A673 (cell line): ENCODE results near the gene KCNN1. TPM values are rescaled to one million over a fixed set of nuclear protein-coding genes. Genes with fewer than 3 reads are reported as not detected.

ENCODE experiments used
- BruUV-seq: library from RNA; stranded (reverse); fragments of 400-500 nt; replicated peaks from 2 replicates; lab custom pipeline; 2021; lab: Mats Ljungman, UMichigan
- CTCF ChIA-PET: fragments of 300-600 bp; sonication (Branson Sonifier 250); formaldehyde crosslinking; loops from one replicate; lab custom pipeline; 2022; ENCODE audit warnings: antibody characterized with exemption; lab: Charles Lee
- POLR2A ChIA-PET: fragments of 300-600 bp; sonication (Branson Sonifier 250); formaldehyde crosslinking; loops from one replicate; lab custom pipeline; 2022; ENCODE audit warnings: antibody characterized with exemption; ENCODE audit not compliant: low non-redundant PET; lab: Charles Lee
- DNase-seq: peaks from one replicate; pipeline ENCODE4 v3.0.0-alpha.2; 2015; ENCODE audit warnings: low spot score
- H3K27ac ChIP-seq: fragments of 200-600 bp; sonication (generic); 2 replicates; pipeline ENCODE4 v1.5.1; 2016; ENCODE audit warnings: mixed run types, low read depth, mild to moderate bottlenecking, mixed read lengths, antibody characterized with exemption, low read length; ENCODE audit not compliant: poor library complexity, severe bottlenecking
- H3K27me3 ChIP-seq: fragments of 200-600 bp; sonication (generic); replicated peaks from 2 replicates; pipeline ENCODE4 v1.6.1; 2017; ENCODE audit warnings: mixed run types, low read depth, mild to moderate bottlenecking, mixed read lengths, antibody characterized with exemption, low read length; ENCODE audit not compliant: insufficient read depth, poor library complexity
- H3K36me3 ChIP-seq: fragments of 200-600 bp; sonication (generic); 2 replicates; pipeline ENCODE4 v1.6.1; 2016; ENCODE audit warnings: mixed run types, mild to moderate bottlenecking, mixed read lengths, antibody characterized with exemption, low read length; ENCODE audit not compliant: insufficient read depth, poor library complexity, severe bottlenecking
- H3K4me1 ChIP-seq: fragments of 200-600 bp; sonication (generic); 2 replicates; pipeline ENCODE4 v1.6.1; 2017; ENCODE audit warnings: mixed run types, mild to moderate bottlenecking, mixed read lengths, antibody characterized with exemption, low read length; ENCODE audit not compliant: insufficient read depth, poor library complexity, severe bottlenecking
- H3K4me3 ChIP-seq: fragments of 200-600 bp; sonication (generic); 2 replicates; pipeline ENCODE4 v1.5.1; 2016; ENCODE audit warnings: low read depth, mixed run types, mild to moderate bottlenecking, mixed read lengths, low read length; ENCODE audit not compliant: poor library complexity, severe bottlenecking
- H3K9me3 ChIP-seq: fragments of 200-600 bp; sonication (generic); 2 replicates; pipeline ENCODE4 v1.6.1; 2016; ENCODE audit warnings: mixed run types, low read depth, mild to moderate bottlenecking, mixed read lengths, antibody characterized with exemption, low read length; ENCODE audit not compliant: poor library complexity, severe bottlenecking
- EZH2 ChIP-seq: fragments of 200-600 bp; sonication (generic); IDR thresholded peaks from 2 replicates; pipeline ENCODE4 v1.6.1; 2017; ENCODE audit warnings: borderline replicate concordance, low read depth, mild to moderate bottlenecking, mixed read lengths, antibody characterized with exemption, low read length; ENCODE audit not compliant: poor library complexity, severe bottlenecking
- intact Hi-C: fragments of 100-400 bp; cut with micrococcal nuclease; formaldehyde crosslinking; loops from one replicate; pipeline ENCODE4 v1.10.0; 2022; ENCODE audit not compliant: unreplicated experiment
- total RNA-seq: library from RNA; stranded (reverse); gene quantifications from 2 replicates; pipeline ENCODE4 v1.2.3, GENCODE V29; 2021
- TF ChIP-seq, protein P1 (sequence below): fragments of 300-800, 200-600 bp; sonication (generic); conservative IDR thresholded peaks from 2 replicates; pipeline ENCODE4 v1.5.1; 2017; ENCODE audit warnings: low read depth, mild to moderate bottlenecking, antibody characterized with exemption, low read length, moderate library complexity, mixed read lengths

The KCNN1 gene
- total RNA-seq, 1 experiment from 2014 or later = 81.2 TPM

DNA sequence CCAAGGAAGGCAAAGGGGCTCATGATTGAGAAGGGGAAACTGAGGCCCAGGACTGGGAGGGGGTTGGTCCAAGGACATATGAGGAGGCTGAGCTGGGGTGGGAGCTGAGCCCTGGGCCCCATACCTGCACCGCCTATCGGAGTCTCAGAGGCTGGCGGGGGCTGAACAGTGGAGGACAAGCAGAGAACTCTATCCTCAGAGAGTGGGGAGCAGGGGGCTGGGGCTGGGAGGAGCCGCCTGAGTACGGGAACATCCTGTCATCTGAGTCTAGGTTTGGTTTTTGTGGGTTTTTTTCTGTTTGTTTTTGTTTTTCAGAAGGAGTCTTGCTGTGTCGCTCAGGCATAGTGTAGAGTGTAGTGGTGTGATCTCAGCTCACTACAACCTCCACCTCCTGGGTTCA is 47.3 kb downstream of the KCNN1 start:
- Histone ChIP-seq H3K27me3 (no peaks in the 10 kb centered on the region), H3K9me3 (no peaks in the 10 kb centered on the region), H3K4me3 (no peak overlapping the region), H3K27ac (no peak overlapping the region), H3K4me1 (peaks cover 6% of the 10 kb centered on the region), H3K36me3 (peaks cover 36% of the 10 kb centered on the region)
- POLR2A ChIA-PET = no interaction called here
- intact Hi-C loops = no loop called here
- CTCF ChIA-PET = interaction anchor here (0.7 kb wide), 1 partner anchor 50 kb away, joined by 5 read pairs; no protein-coding TSS in a partner anchor
- DNase-seq = no peak
- BruUV-seq = no TSS peak
- TF ChIP-seq, protein P1, sequence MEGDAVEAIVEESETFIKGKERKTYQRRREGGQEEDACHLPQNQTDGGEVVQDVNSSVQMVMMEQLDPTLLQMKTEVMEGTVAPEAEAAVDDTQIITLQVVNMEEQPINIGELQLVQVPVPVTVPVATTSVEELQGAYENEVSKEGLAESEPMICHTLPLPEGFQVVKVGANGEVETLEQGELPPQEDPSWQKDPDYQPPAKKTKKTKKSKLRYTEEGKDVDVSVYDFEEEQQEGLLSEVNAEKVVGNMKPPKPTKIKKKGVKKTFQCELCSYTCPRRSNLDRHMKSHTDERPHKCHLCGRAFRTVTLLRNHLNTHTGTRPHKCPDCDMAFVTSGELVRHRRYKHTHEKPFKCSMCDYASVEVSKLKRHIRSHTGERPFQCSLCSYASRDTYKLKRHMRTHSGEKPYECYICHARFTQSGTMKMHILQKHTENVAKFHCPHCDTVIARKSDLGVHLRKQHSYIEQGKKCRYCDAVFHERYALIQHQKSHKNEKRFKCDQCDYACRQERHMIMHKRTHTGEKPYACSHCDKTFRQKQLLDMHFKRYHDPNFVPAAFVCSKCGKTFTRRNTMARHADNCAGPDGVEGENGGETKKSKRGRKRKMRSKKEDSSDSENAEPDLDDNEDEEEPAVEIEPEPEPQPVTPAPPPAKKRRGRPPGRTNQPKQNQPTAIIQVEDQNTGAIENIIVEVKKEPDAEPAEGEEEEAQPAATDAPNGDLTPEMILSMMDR = no peak
- no peak for TF ChIP-seq EZH2

DNA sequence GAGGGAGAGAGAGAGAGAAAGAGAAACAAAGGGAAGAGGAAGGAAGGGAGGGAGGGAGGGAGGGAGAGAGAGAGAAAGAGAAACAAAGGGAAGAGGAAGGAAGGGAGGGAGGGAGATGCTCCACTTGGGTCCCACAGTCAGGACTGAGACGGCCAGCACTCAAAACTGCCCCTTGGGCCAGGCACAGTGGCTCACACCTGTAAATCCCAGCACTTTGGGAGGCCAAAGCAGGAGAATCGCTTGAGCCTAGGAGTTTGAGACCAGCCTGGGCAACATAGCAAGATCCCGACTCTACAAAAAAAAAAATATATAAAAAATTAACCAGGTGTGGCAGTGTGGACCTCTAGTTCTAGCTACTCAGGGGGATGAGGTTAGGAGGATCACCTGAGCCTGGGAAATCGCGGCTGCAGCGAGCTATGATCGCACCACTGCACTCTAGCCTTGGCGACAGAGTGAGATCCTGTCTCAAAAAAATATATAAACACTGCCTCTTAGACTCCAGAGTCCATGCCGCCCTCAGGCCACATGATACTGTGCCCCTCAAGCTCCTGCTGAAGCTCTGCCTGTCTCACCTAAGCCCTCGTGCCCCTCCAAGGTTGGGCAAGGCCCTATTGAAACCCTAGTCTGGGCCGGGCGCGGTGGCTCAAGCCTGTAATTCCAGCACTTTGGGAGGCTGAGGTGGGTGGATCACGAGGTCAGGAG is 49.5 kb downstream of the KCNN1 start:
- ChIA-PET CTCF (interaction anchor here (0.6 kb wide), 1 partner anchor 40 kb away, joined by 3 read pairs; no protein-coding TSS in a partner anchor), POLR2A (no interaction called here)
- H3K36me3 ChIP-seq = peaks cover 22% of the 10 kb centered on the region
- intact Hi-C loops = no loop called here
- TF ChIP-seq EZH2 = no peak
- TF ChIP-seq, protein P1 = no peak
- no peak overlapping the region for H3K4me3 ChIP-seq
- DNase-seq = no peak
- no peaks in the 10 kb centered on the region for H3K9me3 ChIP-seq
- peaks cover 12% of the 10 kb centered on the region for H3K4me1 ChIP-seq
- H3K27ac ChIP-seq = no peak overlapping the region
- no TSS peak for BruUV-seq
- no peaks in the 10 kb centered on the region for H3K27me3 ChIP-seq

DNA sequence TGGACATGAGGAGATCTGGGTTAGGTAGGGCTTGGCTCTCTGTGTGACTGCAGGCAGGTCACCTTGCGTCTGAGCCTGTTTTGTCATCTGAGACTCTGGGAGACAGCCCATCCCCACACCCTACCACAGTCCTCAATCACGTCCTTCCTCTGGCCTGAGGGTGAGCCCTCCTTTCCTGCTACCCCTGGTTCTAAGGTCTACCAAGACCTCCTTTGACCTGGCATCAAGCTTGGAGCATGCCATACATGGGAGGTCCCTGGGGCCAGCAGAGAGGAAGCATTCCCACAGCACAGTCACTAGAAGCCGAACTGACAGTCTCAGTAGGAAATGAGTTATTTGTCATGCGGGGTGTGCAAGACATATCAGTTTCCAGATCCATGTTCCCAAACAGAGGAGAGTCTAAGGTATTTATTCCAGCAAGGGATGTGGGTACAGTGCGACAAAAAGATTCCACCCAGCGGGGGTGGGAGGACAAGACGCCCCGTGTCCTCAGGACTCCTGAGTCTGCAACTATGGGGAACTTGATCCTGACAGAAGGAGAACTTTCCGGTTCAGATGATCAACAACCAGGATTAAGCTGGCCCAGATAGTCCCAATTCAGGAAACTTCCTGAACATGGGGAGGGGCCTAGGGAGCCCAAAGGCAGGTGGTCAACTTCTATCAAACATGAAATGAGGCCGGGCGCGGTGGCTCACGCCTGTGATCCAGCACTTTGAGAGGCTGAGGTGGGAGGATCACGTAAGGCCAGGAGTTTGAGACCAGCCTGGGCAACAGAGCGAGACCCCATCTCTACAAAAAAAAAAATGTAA is 50.6 kb downstream of the KCNN1 start:
- no TSS peak for BruUV-seq
- Histone ChIP-seq H3K27me3 (no peaks in the 10 kb centered on the region), H3K9me3 (no peaks in the 10 kb centered on the region), H3K27ac (peak overlapping the region; percentile 49), H3K36me3 (peaks cover 18% of the 10 kb centered on the region), H3K4me1 (peaks cover 24% of the 10 kb centered on the region), H3K4me3 (no peak overlapping the region)
- ChIA-PET POLR2A (no interaction called here), CTCF (no interaction called here)
- no peak for TF ChIP-seq EZH2
- TF ChIP-seq, protein P1 = no peak
- peak; percentile 35 for DNase-seq
- intact Hi-C loops = no loop called here
